SK-N-MC (cell line): ENCODE measurements around the gene SPATC1L.

Experiments used
- EZH2 ChIP-seq: fragments of 200-600 bp; sonication (generic); IDR thresholded peaks from one replicate; pipeline ENCODE4 v1.6.1; 2017; ENCODE audit warnings: antibody characterized with exemption
- POLR2AphosphoS5 ChIP-seq: IDR thresholded peaks from 2 replicates; pipeline ENCODE4 v1.6.1; 2012; ENCODE audit warnings: mild to moderate bottlenecking, low read depth, low read length, borderline replicate concordance

- TF ChIP-seq POLR2AphosphoS5 (no peak), EZH2 (no peak)
These were observed 24.9 kb downstream of the SPATC1L start for GRCh38 chr21:46159390-46159789.
